Lower lobe of right lung (tissue), 2 donors: Measurements from ENCODE around the gene HIF1A. TPM values are rescaled to one million over a fixed set of nuclear protein-coding genes. Genes with fewer than 3 reads are reported as not detected.

ENCODE experiments used
- ATAC-seq, 2 donors: fragments of 200-7000 bp; cut with Tn5 transposase; one replicate each; pipeline ENCODE4 v1.9.1; 2020 to 2022; ENCODE audit warnings: mild to moderate bottlenecking in 2 of 2, moderate library complexity in 2 of 2
- DNase-seq: peaks from one replicate; pipeline ENCODE4 v3.0.0-alpha.2; 2020
- H3K27ac ChIP-seq: fragments of 200-600 bp; one replicate; pipeline ENCODE4 v1.8.0; 2022
- H3K27me3 ChIP-seq: fragments of 200-600 bp; one replicate; pipeline ENCODE4 v1.8.0; 2022; ENCODE audit warnings: low read depth
- H3K36me3 ChIP-seq: fragments of 200-600 bp; one replicate; pipeline ENCODE4 v1.8.0; 2022; ENCODE audit warnings: mild to moderate bottlenecking
- H3K4me1 ChIP-seq: fragments of 200-600 bp; one replicate; pipeline ENCODE4 v1.8.0; 2022
- H3K4me3 ChIP-seq: fragments of 200-600 bp; one replicate; pipeline ENCODE4 v1.8.0; 2022; ENCODE audit warnings: mild to moderate bottlenecking
- H3K9me3 ChIP-seq: fragments of 200-600 bp; one replicate; pipeline ENCODE4 v1.8.0; 2022
- CTCF ChIP-seq: fragments of 200-600 bp; IDR thresholded peaks from one replicate; pipeline ENCODE4 v1.8.0; 2022; ENCODE audit warnings: antibody characterized with exemption, mild to moderate bottlenecking
- intact Hi-C: fragments of 100-400 bp; cut with DNase I; formaldehyde crosslinking; loops from one replicate; pipeline ENCODE4 v1.11.0; 2022
- total RNA-seq: library from RNA; stranded (reverse); fragmentation: NEBNext Ultra II Directional; extraction: Animal tissue kit (Norgen Biotek cat#: 25700); gene quantifications from one replicate; pipeline ENCODE4 v1.2.1, GENCODE V29; 2021
- donor health status: DM: no; HTN: yes; CAD: no; lungs with severe emphysema.

HIF1A gene
- total RNA-seq, 1 donor from 2014 or later: 68.6 TPM

- ATAC-seq: no peak
Observed at GRCh38 chr14:61690039-61690438, 5.3 kb upstream of the HIF1A start.

DNA sequence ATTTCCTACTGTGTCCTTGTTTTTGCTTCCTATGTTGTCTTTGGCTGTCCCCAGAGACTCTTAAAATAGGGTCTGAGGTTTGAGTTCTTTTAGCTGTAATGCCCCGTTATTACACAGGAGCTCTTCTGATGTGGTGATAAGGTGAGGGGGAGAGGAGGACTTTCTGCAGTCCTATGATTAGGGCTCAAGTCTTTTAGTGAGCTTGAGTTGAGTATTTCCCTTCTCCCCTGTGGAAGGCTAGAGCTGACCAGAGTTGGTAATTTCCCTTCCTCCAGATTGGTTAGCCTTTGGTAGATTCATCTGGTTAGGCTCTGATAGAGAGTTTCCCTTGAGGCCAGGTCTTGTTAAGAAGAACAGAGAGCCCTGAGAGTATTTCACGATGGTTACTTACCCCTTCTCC, 4.3 kb upstream of the HIF1A start:
- H3K27ac ChIP-seq: no peak overlapping the region
- H3K4me1 ChIP-seq: peaks cover 6% of the 10 kb centered on the region
- H3K9me3 ChIP-seq: no peaks in the 10 kb centered on the region
- no peak for TF ChIP-seq CTCF
- no peak for ATAC-seq
- H3K4me3 ChIP-seq: no peak overlapping the region
- intact Hi-C loops: loop anchor here (10.0 kb wide), 1 partner anchor 206 kb away; no protein-coding TSS in a partner anchor
- H3K36me3 ChIP-seq: no peaks in the 10 kb centered on the region
- no peak for DNase-seq
- H3K27me3 ChIP-seq: no peaks in the 10 kb centered on the region

More at GRCh38 chr14:61690039-61690438, 5.3 kb upstream of the HIF1A start:
- TF ChIP-seq CTCF: no peak
- Histone ChIP-seq H3K4me1 (peaks cover 6% of the 10 kb centered on the region), H3K9me3 (no peaks in the 10 kb centered on the region), H3K4me3 (no peak overlapping the region), H3K27ac (no peak overlapping the region), H3K36me3 (no peaks in the 10 kb centered on the region), H3K27me3 (no peaks in the 10 kb centered on the region)
- DNase-seq: no peak
- intact Hi-C loops: loop anchor here (10.0 kb wide), 1 partner anchor 205 kb away; no protein-coding TSS in a partner anchor

GRCh38 chr14:61691495-61691894, 3.8 kb upstream of the HIF1A start:
- no peak for DNase-seq
- no peak for ATAC-seq
- Histone ChIP-seq H3K9me3 (no peaks in the 10 kb centered on the region), H3K36me3 (no peaks in the 10 kb centered on the region), H3K27ac (no peak overlapping the region), H3K27me3 (no peaks in the 10 kb centered on the region), H3K4me3 (no peak overlapping the region), H3K4me1 (peaks cover 6% of the 10 kb centered on the region)
- intact Hi-C loops: loop anchor here (10.0 kb wide), 1 partner anchor 207 kb away; no protein-coding TSS in a partner anchor
- TF ChIP-seq CTCF: no peak

GRCh38 chr14:61694039-61694438, 1.3 kb upstream of the HIF1A start:
- intact Hi-C loops: loop anchor here (10.0 kb wide), 1 partner anchor 209 kb away; no protein-coding TSS in a partner anchor
- ATAC-seq (no peak), DNase-seq (no peak)
- Histone ChIP-seq H3K4me3 (no peak overlapping the region), H3K36me3 (no peaks in the 10 kb centered on the region), H3K27ac (no peak overlapping the region), H3K9me3 (no peaks in the 10 kb centered on the region), H3K27me3 (no peaks in the 10 kb centered on the region), H3K4me1 (peaks cover 29% of the 10 kb centered on the region)
- TF ChIP-seq CTCF: no peak

DNA sequence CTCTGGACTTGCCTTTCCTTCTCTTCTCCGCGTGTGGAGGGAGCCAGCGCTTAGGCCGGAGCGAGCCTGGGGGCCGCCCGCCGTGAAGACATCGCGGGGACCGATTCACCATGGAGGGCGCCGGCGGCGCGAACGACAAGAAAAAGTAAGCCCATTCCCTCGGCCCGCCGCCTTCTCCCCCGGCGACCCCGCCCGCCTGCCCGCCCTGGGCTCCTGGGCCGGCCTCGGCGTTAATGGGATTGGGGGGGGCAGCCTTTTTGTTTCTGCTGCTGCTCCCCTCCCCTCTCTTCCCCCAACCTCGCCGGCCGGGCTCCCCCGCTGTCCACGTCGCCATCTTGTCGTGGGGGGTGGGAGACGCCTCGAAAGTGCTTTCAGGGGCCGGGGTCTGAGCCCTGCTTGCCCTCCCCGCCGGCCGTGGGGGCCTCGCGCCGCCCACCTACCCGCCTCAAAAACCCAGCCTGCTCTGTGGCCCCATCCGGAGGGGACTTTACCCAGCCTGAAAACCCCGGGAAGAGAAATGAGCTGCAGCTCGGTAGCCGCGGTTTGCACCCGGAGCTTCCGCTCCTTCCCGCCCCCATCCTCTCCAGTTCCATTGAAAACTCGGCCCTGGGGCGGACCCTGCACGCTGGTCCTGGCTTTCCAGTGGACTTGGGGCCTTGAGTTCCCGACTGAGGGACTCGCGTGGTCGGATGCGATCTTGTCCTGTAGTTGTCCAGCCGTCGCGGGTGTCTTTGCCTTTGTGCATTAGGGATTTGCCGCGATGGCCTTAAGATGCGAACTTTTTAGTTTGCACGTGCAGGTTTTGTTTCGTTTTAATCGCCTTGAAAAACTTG, 598 bp downstream of the HIF1A start:
- Histone ChIP-seq H3K4me1 (peaks cover 41% of the 10 kb centered on the region), H3K36me3 (no peaks in the 10 kb centered on the region), H3K27me3 (no peaks in the 10 kb centered on the region), H3K27ac (peak overlapping the region; percentile 98), H3K9me3 (no peaks in the 10 kb centered on the region), H3K4me3 (peak overlapping the region; percentile 95)
- DNase-seq (peak; percentile 68), ATAC-seq (peak; percentile 54 to 65)
- TF ChIP-seq CTCF: no peak
- intact Hi-C loops: loop anchor here (10.0 kb wide), 1 partner anchor 211 kb away; no protein-coding TSS in a partner anchor
